Measurements from ENCODE around the gene HSPA9. TPM values are rescaled to one million over a fixed set of nuclear protein-coding genes. Genes with fewer than 3 reads are reported as not detected.

The HSPA9 gene
- total RNA-seq, 1 experiment from 2014 or later: 368 TPM

GRCh38 chr5:138602371-138603000, 27.3 kb upstream of the HSPA9 start:
- H3K27ac ChIP-seq: no peak overlapping the region
- H3K36me3 ChIP-seq: no peaks in the 10 kb centered on the region
- H3K4me1 ChIP-seq: peaks cover 31% of the 10 kb centered on the region
- H3K27me3 ChIP-seq: no peaks in the 10 kb centered on the region
- DNase-seq: no peak
- no peak overlapping the region for H3K4me3 ChIP-seq
- H3K9me3 ChIP-seq (replicated peaks): no peaks in the 10 kb centered on the region

GRCh38 chr5:138601444-138601843, 26.2 kb upstream of the HSPA9 start:
- H3K4me3 ChIP-seq: no peak overlapping the region
- H3K27ac ChIP-seq: no peak overlapping the region
- H3K9me3 ChIP-seq (replicated peaks): no peaks in the 10 kb centered on the region
- no peaks in the 10 kb centered on the region for H3K36me3 ChIP-seq
- H3K4me1 ChIP-seq: peaks cover 31% of the 10 kb centered on the region
- no peak for DNase-seq
- H3K27me3 ChIP-seq: no peaks in the 10 kb centered on the region

- Histone ChIP-seq H3K4me3 (no peak overlapping the region), H3K4me1 (peaks cover 28% of the 10 kb centered on the region), H3K27me3 (no peaks in the 10 kb centered on the region), H3K27ac (no peak overlapping the region), H3K36me3 (no peaks in the 10 kb centered on the region), H3K9me3 (replicated peaks) (no peaks in the 10 kb centered on the region)
- DNase-seq: no peak
These were observed 25.2 kb upstream of the HSPA9 start for GRCh38 chr5:138600446-138600845.

- H3K9me3 ChIP-seq (replicated peaks): no peaks in the 10 kb centered on the region
- no peaks in the 10 kb centered on the region for H3K36me3 ChIP-seq
- no peak overlapping the region for H3K4me3 ChIP-seq
- peaks cover 3% of the 10 kb centered on the region for H3K4me1 ChIP-seq
- no peak overlapping the region for H3K27ac ChIP-seq
- no peaks in the 10 kb centered on the region for H3K27me3 ChIP-seq
- no peak for DNase-seq
These were observed 22.6 kb upstream of the HSPA9 start for GRCh38 chr5:138597661-138598400.

- H3K36me3 ChIP-seq: no peaks in the 10 kb centered on the region
- no peaks in the 10 kb centered on the region for H3K4me1 ChIP-seq
- H3K27me3 ChIP-seq: no peaks in the 10 kb centered on the region
- no peak overlapping the region for H3K27ac ChIP-seq
- DNase-seq: no peak
- no peaks in the 10 kb centered on the region for H3K9me3 ChIP-seq (replicated peaks)
- H3K4me3 ChIP-seq: no peak overlapping the region
These were observed 21.1 kb upstream of the HSPA9 start for GRCh38 chr5:138596105-138596881.

GRCh38 chr5:138595180-138595795, 20.1 kb upstream of the HSPA9 start:
- Histone ChIP-seq H3K4me3 (no peak overlapping the region), H3K27ac (no peak overlapping the region), H3K36me3 (no peaks in the 10 kb centered on the region), H3K4me1 (no peaks in the 10 kb centered on the region), H3K9me3 (replicated peaks) (no peaks in the 10 kb centered on the region), H3K27me3 (no peaks in the 10 kb centered on the region)
- DNase-seq: no peak

- H3K9me3 ChIP-seq (replicated peaks): no peaks in the 10 kb centered on the region
- H3K4me3 ChIP-seq: no peak overlapping the region
- no peaks in the 10 kb centered on the region for H3K36me3 ChIP-seq
- H3K27ac ChIP-seq: no peak overlapping the region
- no peaks in the 10 kb centered on the region for H3K27me3 ChIP-seq
- H3K4me1 ChIP-seq: no peaks in the 10 kb centered on the region
- no peak for DNase-seq
These were observed 19.3 kb upstream of the HSPA9 start for GRCh38 chr5:138594305-138595058.

GRCh38 chr5:138588013-138588788, 13.0 kb upstream of the HSPA9 start:
- Histone ChIP-seq H3K27ac (no peak overlapping the region), H3K27me3 (no peaks in the 10 kb centered on the region), H3K9me3 (replicated peaks) (no peaks in the 10 kb centered on the region), H3K4me3 (no peak overlapping the region), H3K4me1 (no peaks in the 10 kb centered on the region), H3K36me3 (no peaks in the 10 kb centered on the region)
- DNase-seq: no peak

GRCh38 chr5:138585157-138585556, 10.0 kb upstream of the HSPA9 start:
- DNase-seq: no peak
- no peaks in the 10 kb centered on the region for H3K9me3 ChIP-seq (replicated peaks)

GRCh38 chr5:138583984-138584637, 8.9 kb upstream of the HSPA9 start:
- Histone ChIP-seq H3K4me1 (no peaks in the 10 kb centered on the region), H3K36me3 (no peaks in the 10 kb centered on the region), H3K9me3 (replicated peaks) (no peaks in the 10 kb centered on the region), H3K27me3 (no peaks in the 10 kb centered on the region), H3K4me3 (no peak overlapping the region), H3K27ac (no peak overlapping the region)
- no peak for DNase-seq

More at GRCh38 chr5:138585157-138585556, 10.0 kb upstream of the HSPA9 start:
- Histone ChIP-seq H3K27ac (no peak overlapping the region), H3K4me1 (no peaks in the 10 kb centered on the region), H3K27me3 (no peaks in the 10 kb centered on the region), H3K36me3 (no peaks in the 10 kb centered on the region), H3K4me3 (no peak overlapping the region)

GRCh38 chr5:138582959-138583358, 7.8 kb upstream of the HSPA9 start:
- DNase-seq: no peak
- H3K27ac ChIP-seq: no peak overlapping the region
- no peak overlapping the region for H3K4me3 ChIP-seq
- no peaks in the 10 kb centered on the region for H3K27me3 ChIP-seq
- H3K4me1 ChIP-seq: no peaks in the 10 kb centered on the region
- H3K9me3 ChIP-seq (replicated peaks): no peaks in the 10 kb centered on the region
- no peaks in the 10 kb centered on the region for H3K36me3 ChIP-seq

GRCh38 chr5:138580777-138581176, 5.6 kb upstream of the HSPA9 start:
- Histone ChIP-seq H3K36me3 (no peaks in the 10 kb centered on the region), H3K27ac (no peak overlapping the region), H3K9me3 (replicated peaks) (no peaks in the 10 kb centered on the region), H3K4me1 (peaks cover 3% of the 10 kb centered on the region; the same call in 1 of the 2 replicates), H3K27me3 (no peaks in the 10 kb centered on the region), H3K4me3 (no peak overlapping the region)
- no peak for DNase-seq

GRCh38 chr5:138580001-138580400, 4.8 kb upstream of the HSPA9 start:
- no peaks in the 10 kb centered on the region for H3K9me3 ChIP-seq (replicated peaks)
- peaks cover 1% of the 10 kb centered on the region; the same call in 1 of the 2 replicates for H3K36me3 ChIP-seq
- no peak overlapping the region for H3K27ac ChIP-seq
- peaks cover 3% of the 10 kb centered on the region; the same call in 1 of the 2 replicates for H3K4me1 ChIP-seq
- no peaks in the 10 kb centered on the region for H3K27me3 ChIP-seq
- no peak for DNase-seq
- H3K4me3 ChIP-seq: no peak overlapping the region
